Neural crest cell (in vitro differentiated cells): Measurements from ENCODE around the gene PLA2G3. TPM values are rescaled to one million over a fixed set of nuclear protein-coding genes. Genes with fewer than 3 reads are reported as not detected.

ENCODE experiments used
- DNase-seq: peaks from one replicate; pipeline ENCODE4 v3.0.0; 2021; ENCODE audit warnings: low read depth, mixed read lengths, low spot score
- H3K27ac Mint-ChIP-seq: one replicate; pipeline ENCODE4 v1.8.0; 2021; ENCODE audit warnings: mild to moderate bottlenecking, mixed read lengths; ENCODE audit not compliant: unreplicated experiment
- H3K27me3 Mint-ChIP-seq: 2 replicates; pipeline ENCODE4 v1.8.0; 2021; ENCODE audit warnings: low read depth, mild to moderate bottlenecking, mixed read lengths
- H3K36me3 Mint-ChIP-seq: 2 replicates; pipeline ENCODE4 v1.8.0; 2021; ENCODE audit warnings: low read depth, mild to moderate bottlenecking, mixed read lengths
- H3K4me1 Mint-ChIP-seq: 2 replicates; pipeline ENCODE4 v1.8.0; 2021; ENCODE audit warnings: mixed read lengths
- H3K4me3 Mint-ChIP-seq: one replicate; pipeline ENCODE4 v1.8.0; 2021; ENCODE audit warnings: mild to moderate bottlenecking, mixed read lengths
- H3K9me3 Mint-ChIP-seq: 2 replicates; pipeline ENCODE4 v1.8.0; 2021; ENCODE audit warnings: mixed read lengths
- total RNA-seq: library from RNA; stranded (reverse); gene quantifications from 2 replicates; pipeline ENCODE4 v1.2.1, GENCODE V29; 2021
- TF ChIP-seq, protein P1 (sequence below): fragments of 200-600 bp; sonication (generic); conservative IDR thresholded peaks from 2 replicates; pipeline ENCODE4 v1.5.0; 2021; ENCODE audit warnings: antibody characterized with exemption, mild to moderate bottlenecking

PLA2G3 gene
- total RNA-seq, 1 donor from 2014 or later = 24.7 TPM

DNA sequence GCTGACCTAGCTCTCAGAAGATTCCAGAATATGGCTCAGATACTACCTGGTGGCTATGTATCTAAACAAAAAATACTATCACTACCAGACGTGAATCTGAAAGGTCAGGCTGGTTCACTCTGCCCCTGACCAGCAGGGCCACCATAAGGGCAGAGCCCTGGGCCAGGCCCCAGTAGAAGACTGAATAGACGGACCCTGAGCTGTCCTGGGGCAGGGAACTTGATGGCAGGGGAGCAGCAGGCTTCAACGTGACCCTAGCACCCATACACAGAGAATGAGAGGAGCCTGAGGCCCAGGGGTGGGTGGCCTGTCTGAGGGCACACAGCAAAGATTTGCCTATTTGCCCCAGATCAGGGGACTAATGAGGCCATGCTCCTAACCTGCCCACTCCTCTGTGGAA, 13.0 kb upstream of the PLA2G3 start:
- H3K4me3 Mint-ChIP-seq = no peak overlapping the region
- H3K36me3 Mint-ChIP-seq = no peaks in the 10 kb centered on the region
- TF ChIP-seq, protein P1, sequence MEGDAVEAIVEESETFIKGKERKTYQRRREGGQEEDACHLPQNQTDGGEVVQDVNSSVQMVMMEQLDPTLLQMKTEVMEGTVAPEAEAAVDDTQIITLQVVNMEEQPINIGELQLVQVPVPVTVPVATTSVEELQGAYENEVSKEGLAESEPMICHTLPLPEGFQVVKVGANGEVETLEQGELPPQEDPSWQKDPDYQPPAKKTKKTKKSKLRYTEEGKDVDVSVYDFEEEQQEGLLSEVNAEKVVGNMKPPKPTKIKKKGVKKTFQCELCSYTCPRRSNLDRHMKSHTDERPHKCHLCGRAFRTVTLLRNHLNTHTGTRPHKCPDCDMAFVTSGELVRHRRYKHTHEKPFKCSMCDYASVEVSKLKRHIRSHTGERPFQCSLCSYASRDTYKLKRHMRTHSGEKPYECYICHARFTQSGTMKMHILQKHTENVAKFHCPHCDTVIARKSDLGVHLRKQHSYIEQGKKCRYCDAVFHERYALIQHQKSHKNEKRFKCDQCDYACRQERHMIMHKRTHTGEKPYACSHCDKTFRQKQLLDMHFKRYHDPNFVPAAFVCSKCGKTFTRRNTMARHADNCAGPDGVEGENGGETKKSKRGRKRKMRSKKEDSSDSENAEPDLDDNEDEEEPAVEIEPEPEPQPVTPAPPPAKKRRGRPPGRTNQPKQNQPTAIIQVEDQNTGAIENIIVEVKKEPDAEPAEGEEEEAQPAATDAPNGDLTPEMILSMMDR = no peak
- no peak for DNase-seq
- no peak overlapping the region for H3K27ac Mint-ChIP-seq
- no peaks in the 10 kb centered on the region for H3K9me3 Mint-ChIP-seq
- peaks cover 28% of the 10 kb centered on the region for H3K27me3 Mint-ChIP-seq
- no peaks in the 10 kb centered on the region for H3K4me1 Mint-ChIP-seq

DNA sequence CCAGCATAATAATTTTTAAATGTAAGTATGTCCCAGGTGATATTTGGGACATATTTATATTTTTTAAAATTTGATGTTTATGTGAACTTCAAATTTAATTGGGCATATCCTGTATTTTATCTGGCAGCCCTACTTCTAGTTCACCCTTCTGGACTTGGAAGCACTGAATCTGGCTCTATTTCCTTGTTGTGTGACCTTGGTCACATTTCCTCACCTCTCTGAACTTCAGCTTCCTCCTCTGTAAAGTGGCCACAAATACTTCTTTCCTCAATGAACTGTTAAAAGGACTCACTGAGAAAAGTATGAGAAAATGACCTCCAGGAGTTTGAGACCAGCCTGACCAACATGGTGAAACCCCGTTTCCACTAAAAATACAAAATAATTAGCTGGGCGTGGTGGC, 11.6 kb upstream of the PLA2G3 start:
- TF ChIP-seq, protein P1 = no peak
- DNase-seq = no peak

DNA sequence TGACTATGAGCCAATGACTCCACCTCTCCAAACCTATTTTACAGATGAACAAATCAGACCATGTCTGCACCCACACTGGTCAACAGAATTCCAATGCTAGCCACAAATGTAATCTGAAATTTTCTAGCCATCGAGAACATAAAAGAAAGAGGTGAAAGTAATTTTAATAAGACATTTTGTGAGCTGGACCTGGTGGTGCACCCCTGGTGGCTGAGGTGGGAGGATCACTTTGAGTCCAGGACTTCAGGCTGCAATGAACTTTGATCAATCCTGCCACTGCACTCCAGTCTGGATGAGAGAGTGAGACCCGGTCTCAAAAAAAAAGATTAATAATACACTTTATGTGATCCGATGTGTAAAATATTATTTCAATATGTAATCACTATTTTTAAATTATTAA, 10.3 kb upstream of the PLA2G3 start:
- Mint-ChIP-seq H3K4me1 (no peaks in the 10 kb centered on the region), H3K9me3 (peaks cover 3% of the 10 kb centered on the region), H3K27me3 (peaks cover 6% of the 10 kb centered on the region), H3K4me3 (no peak overlapping the region), H3K36me3 (no peaks in the 10 kb centered on the region), H3K27ac (no peak overlapping the region)
- TF ChIP-seq, protein P1 = peak; percentile 57
- DNase-seq = no peak

More for the DNA sequence above, 11.6 kb upstream of the PLA2G3 start:
- H3K27me3 Mint-ChIP-seq = peaks cover 15% of the 10 kb centered on the region
- H3K4me3 Mint-ChIP-seq = no peak overlapping the region
- H3K9me3 Mint-ChIP-seq = no peaks in the 10 kb centered on the region
- H3K4me1 Mint-ChIP-seq = no peaks in the 10 kb centered on the region
- H3K27ac Mint-ChIP-seq = no peak overlapping the region
- H3K36me3 Mint-ChIP-seq = no peaks in the 10 kb centered on the region

DNA sequence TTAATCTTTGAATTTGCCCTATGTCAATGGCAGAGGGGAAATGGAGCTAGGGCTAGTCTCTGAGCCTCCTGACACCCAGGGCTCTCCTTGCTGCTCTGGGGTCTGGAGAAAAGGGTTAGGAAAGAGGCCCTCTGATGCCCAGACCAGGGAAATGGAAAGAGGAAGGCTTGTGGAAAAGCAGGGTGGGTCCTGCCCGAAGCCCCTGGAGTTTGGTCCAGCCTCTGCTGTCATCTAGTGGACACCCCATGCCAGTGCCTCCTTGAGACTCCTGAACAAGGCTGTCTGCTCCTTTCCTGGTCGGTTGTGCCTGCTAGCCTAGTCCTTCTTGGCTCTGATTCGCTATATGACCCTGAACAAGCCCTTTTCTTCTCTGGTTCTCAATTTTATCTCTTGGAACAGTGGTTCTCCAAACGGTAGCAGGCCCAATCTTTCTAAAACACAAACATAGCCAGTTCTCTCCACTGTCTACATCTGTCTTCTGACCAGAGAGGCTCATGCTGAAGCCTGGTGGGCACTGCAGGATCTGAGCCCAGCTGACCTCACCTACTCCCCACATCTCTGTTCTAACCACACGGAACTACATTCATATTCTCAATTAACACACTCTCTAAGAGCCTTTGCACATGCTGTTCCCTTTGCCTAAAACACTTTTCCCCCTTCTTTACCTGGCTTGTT, 8.8 kb upstream of the PLA2G3 start:
- Mint-ChIP-seq H3K4me1 (no peaks in the 10 kb centered on the region), H3K4me3 (no peak overlapping the region), H3K36me3 (no peaks in the 10 kb centered on the region), H3K9me3 (peaks cover 6% of the 10 kb centered on the region), H3K27me3 (peaks cover 3% of the 10 kb centered on the region), H3K27ac (no peak overlapping the region)
- TF ChIP-seq, protein P1 = peak; percentile 85
- peak; percentile 59 for DNase-seq

DNA sequence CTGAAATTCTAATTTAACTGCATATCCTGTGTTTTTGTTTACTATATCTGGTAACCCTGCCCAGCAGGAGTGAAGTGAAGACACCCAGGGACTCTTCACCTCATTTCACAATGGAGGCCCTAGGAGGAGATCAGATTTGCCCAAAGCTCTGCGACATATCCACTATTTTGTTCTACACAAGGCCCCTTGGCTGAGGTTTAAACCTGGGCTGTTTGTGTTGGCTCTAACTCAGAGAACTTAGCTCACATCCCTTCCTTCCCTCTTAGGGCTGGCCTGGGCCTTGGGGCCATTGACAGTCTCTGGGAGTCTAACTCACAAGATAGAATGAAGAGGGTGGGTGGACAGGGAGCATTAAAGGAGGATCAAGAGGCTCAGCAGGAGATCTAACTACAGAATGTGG, 8.2 kb upstream of the PLA2G3 start:
- Mint-ChIP-seq H3K36me3 (no peaks in the 10 kb centered on the region), H3K4me3 (no peak overlapping the region), H3K9me3 (peaks cover 6% of the 10 kb centered on the region), H3K27me3 (no peaks in the 10 kb centered on the region), H3K27ac (no peak overlapping the region), H3K4me1 (no peaks in the 10 kb centered on the region)
- DNase-seq = no peak
- TF ChIP-seq, protein P1 = no peak
